ENCODE results near the gene SMOC2.

Gene SMOC2

GRCh38 chr6:168717491-168717890 lies 276.5 kb downstream of the SMOC2 start:
- DNase-seq = no peak

All from SIG-M5 (cell line).